ENCODE data around the gene ZNF862.

Gene ZNF862

GRCh38 chr7:149873074-149873969 lies 35.1 kb downstream of the ZNF862 start, which contains the start of gene ATP6V0E2:
Gene ATP6V0E2, plus strand, starts transcription at chr7:149873969. Its CDS starts 97 bp downstream, at chr7:149874066.
- Histone ChIP-seq H3K9me3 (ENCODE audit: control insufficient read depth in 2 of 2, low read length in 2 of 2) (no peaks in the 10 kb centered on the region), H3K27me3 (ENCODE audit: control insufficient read depth in 1 of 2, insufficient read depth in 2 of 2, low read length in 2 of 2) (no peaks in the 10 kb centered on the region), H3K4me3 (ENCODE audit: low read length in 2 of 2) (peak within 1 kb of the TSS; percentile 78 to 86), H3K27ac (ENCODE audit: low read length) (peak within 1 kb of the TSS; percentile 93), H3K4me1 (ENCODE audit: control insufficient read depth, insufficient read depth, low read length) (peaks cover 20% of the 10 kb centered on the region), H3K9ac (ENCODE audit: low read length in 2 of 2) (peak within 1 kb of the TSS; percentile 79 to 83), H3K36me3 (ENCODE audit: control insufficient read depth in 2 of 2, insufficient read depth in 2 of 2, low read length in 2 of 2) (peaks cover 3 to 4% of the 10 kb centered on the region in 2 donors)

DNA sequence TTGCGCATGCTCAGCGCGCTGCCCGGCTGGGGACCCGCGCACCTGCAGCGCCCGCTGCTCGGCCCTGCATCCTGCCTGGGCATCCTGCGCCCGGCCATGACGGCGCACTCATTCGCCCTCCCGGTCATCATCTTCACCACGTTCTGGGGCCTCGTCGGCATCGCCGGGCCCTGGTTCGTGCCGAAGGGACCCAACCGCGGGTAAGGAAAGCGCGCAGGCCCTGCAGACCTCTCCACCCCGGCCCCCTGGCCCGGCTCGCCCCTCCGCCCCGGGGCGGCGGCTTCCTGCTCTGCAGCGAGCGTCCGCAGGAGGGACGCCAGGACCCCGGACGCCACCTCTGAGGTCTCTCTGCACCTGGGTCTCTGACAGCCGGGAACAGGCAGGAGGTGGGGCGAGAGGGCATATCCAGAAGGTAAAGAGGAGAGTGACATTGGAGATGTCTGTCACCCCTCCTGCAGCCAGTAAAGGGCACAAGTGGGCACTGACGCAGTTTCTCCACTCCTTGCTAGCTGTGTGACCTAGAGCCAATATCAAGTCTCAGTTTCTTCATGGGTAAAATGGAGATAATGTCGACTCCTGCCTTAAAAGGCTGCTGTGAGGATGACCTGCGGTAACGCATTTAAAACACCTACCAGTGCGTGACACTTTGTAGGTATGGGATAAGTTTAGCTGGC lies 35.9 kb downstream of the ZNF862 start:
- Histone ChIP-seq H3K4me1 (ENCODE audit: control insufficient read depth, insufficient read depth, low read length) (peaks cover 20% of the 10 kb centered on the region), H3K9ac (ENCODE audit: low read length in 2 of 2) (peak overlapping the region; percentile 42 to 79), H3K36me3 (ENCODE audit: control insufficient read depth in 2 of 2, insufficient read depth in 2 of 2, low read length in 2 of 2) (peaks cover 3 to 6% of the 10 kb centered on the region in 2 donors), H3K27ac (ENCODE audit: low read length) (peak overlapping the region; percentile 93), H3K27me3 (ENCODE audit: control insufficient read depth in 1 of 2, insufficient read depth in 2 of 2, low read length in 2 of 2) (no peaks in the 10 kb centered on the region), H3K9me3 (ENCODE audit: control insufficient read depth in 2 of 2, low read length in 2 of 2) (no peaks in the 10 kb centered on the region), H3K4me3 (ENCODE audit: low read length in 2 of 2) (peak overlapping the region; percentile 78 to 86)

GRCh38 chr7:149874644-149875028 lies 36.5 kb downstream of the ZNF862 start:
- H3K9me3 ChIP-seq (ENCODE audit: control insufficient read depth in 2 of 2, low read length in 2 of 2), result no peaks in the 10 kb centered on the region
- peak overlapping the region; percentile 78 to 86 for H3K4me3 ChIP-seq (ENCODE audit: low read length in 2 of 2)
- peaks cover 3 to 6% of the 10 kb centered on the region in 2 donors for H3K36me3 ChIP-seq (ENCODE audit: control insufficient read depth in 2 of 2, insufficient read depth in 2 of 2, low read length in 2 of 2)
- peak overlapping the region in 1 of 2 donors; percentile 42 for H3K9ac ChIP-seq (ENCODE audit: low read length in 2 of 2)
- H3K4me1 ChIP-seq (ENCODE audit: control insufficient read depth, insufficient read depth, low read length), result peaks cover 20% of the 10 kb centered on the region
- no peaks in the 10 kb centered on the region for H3K27me3 ChIP-seq (ENCODE audit: control insufficient read depth in 1 of 2, insufficient read depth in 2 of 2, low read length in 2 of 2)
- H3K27ac ChIP-seq (ENCODE audit: low read length), result no peak overlapping the region

DNA sequence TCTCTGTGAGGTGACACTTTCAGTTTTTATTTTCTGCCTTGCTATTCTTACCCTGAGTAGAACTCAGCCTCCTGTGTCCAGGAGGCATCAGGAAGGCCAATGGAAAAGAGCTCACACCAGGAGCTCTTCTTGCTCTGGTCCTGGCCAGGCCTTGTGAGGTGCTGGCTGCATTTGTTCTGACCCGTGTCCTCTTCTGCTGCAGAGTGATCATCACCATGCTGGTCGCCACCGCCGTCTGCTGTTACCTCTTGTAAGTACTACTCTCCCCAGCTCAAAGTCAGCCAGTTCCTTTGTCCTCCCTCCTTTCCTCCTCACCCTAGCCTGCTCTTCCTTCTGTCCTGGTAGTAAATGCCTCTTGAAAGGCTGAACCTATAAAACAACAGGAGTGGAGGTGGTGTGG lies 37.2 kb downstream of the ZNF862 start:
- H3K9me3 ChIP-seq (ENCODE audit: control insufficient read depth in 2 of 2, low read length in 2 of 2), result no peaks in the 10 kb centered on the region
- peaks cover 20% of the 10 kb centered on the region for H3K4me1 ChIP-seq (ENCODE audit: control insufficient read depth, insufficient read depth, low read length)
- H3K27ac ChIP-seq (ENCODE audit: low read length), result no peak overlapping the region
- no peaks in the 10 kb centered on the region for H3K27me3 ChIP-seq (ENCODE audit: control insufficient read depth in 1 of 2, insufficient read depth in 2 of 2, low read length in 2 of 2)
- no peak overlapping the region for H3K4me3 ChIP-seq (ENCODE audit: low read length in 2 of 2)
- H3K36me3 ChIP-seq (ENCODE audit: control insufficient read depth in 2 of 2, insufficient read depth in 2 of 2, low read length in 2 of 2), result peaks cover 1 to 7% of the 10 kb centered on the region in 2 donors
- H3K9ac ChIP-seq (ENCODE audit: low read length in 2 of 2), result no peak overlapping the region

GRCh38 chr7:149877890-149878522 lies 39.8 kb downstream of the ZNF862 start:
- no peak overlapping the region for H3K4me3 ChIP-seq (ENCODE audit: low read length in 2 of 2)
- H3K4me1 ChIP-seq (ENCODE audit: control insufficient read depth, insufficient read depth, low read length), result peaks cover 27% of the 10 kb centered on the region
- H3K27ac ChIP-seq (ENCODE audit: low read length), result no peak overlapping the region
- H3K36me3 ChIP-seq (ENCODE audit: control insufficient read depth in 2 of 2, insufficient read depth in 2 of 2, low read length in 2 of 2), result peaks cover 0 to 4% of the 10 kb centered on the region in 2 donors
- H3K27me3 ChIP-seq (ENCODE audit: control insufficient read depth in 1 of 2, insufficient read depth in 2 of 2, low read length in 2 of 2), result no peaks in the 10 kb centered on the region
- H3K9ac ChIP-seq (ENCODE audit: low read length in 2 of 2), result no peak overlapping the region
- no peaks in the 10 kb centered on the region for H3K9me3 ChIP-seq (ENCODE audit: control insufficient read depth in 2 of 2, low read length in 2 of 2)

- Histone ChIP-seq H3K27ac (ENCODE audit: low read length) (no peak overlapping the region), H3K27me3 (ENCODE audit: control insufficient read depth in 1 of 2, insufficient read depth in 2 of 2, low read length in 2 of 2) (no peaks in the 10 kb centered on the region), H3K4me1 (ENCODE audit: control insufficient read depth, insufficient read depth, low read length) (peaks cover 30% of the 10 kb centered on the region), H3K9me3 (ENCODE audit: control insufficient read depth in 2 of 2, low read length in 2 of 2) (no peaks in the 10 kb centered on the region), H3K36me3 (ENCODE audit: control insufficient read depth in 2 of 2, insufficient read depth in 2 of 2, low read length in 2 of 2) (peaks cover 0 to 4% of the 10 kb centered on the region in 2 donors), H3K9ac (ENCODE audit: low read length in 2 of 2) (no peak overlapping the region), H3K4me3 (ENCODE audit: low read length in 2 of 2) (no peak overlapping the region)
Measured at GRCh38 chr7:149878523-149878921, 40.3 kb downstream of the ZNF862 start.

DNA sequence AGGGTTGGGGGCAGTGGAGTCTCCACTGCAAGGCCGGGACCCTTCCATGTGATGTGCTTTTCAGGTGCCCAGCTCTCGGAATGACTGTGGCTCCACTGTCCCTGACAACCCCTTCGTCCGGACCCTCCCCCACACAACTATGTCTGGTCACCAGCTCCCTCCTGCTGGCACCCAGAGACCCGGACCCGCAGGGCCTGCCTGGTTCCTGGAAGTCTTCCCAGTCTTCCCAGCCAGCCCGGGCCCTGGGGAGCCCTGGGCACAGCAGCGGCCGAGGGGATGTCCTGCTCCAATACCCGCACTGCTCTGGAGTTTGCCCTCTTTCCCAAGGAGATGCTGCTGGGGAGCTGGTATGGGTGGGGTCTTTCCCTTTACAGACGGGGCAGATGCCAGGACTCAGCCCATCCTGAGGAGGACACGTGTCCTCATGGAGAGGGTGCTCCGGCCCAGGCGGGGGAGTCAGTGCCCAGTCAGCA lies 41.1 kb downstream of the ZNF862 start:
- H3K4me3 ChIP-seq (ENCODE audit: low read length in 2 of 2), result no peak overlapping the region

GRCh38 chr7:149879766-149880637 lies 41.8 kb downstream of the ZNF862 start:
- Histone ChIP-seq H3K27me3 (ENCODE audit: control insufficient read depth in 1 of 2, insufficient read depth in 2 of 2, low read length in 2 of 2) (no peaks in the 10 kb centered on the region), H3K36me3 (ENCODE audit: control insufficient read depth in 2 of 2, insufficient read depth in 2 of 2, low read length in 2 of 2) (peaks cover 0 to 4% of the 10 kb centered on the region in 2 donors), H3K27ac (ENCODE audit: low read length) (no peak overlapping the region), H3K9ac (ENCODE audit: low read length in 2 of 2) (no peak overlapping the region), H3K9me3 (ENCODE audit: control insufficient read depth in 2 of 2, low read length in 2 of 2) (no peaks in the 10 kb centered on the region), H3K4me3 (ENCODE audit: low read length in 2 of 2) (no peak overlapping the region), H3K4me1 (ENCODE audit: control insufficient read depth, insufficient read depth, low read length) (peaks cover 22% of the 10 kb centered on the region)

More for the DNA sequence above, 41.1 kb downstream of the ZNF862 start:
- peaks cover 26% of the 10 kb centered on the region for H3K4me1 ChIP-seq (ENCODE audit: control insufficient read depth, insufficient read depth, low read length)
- H3K27ac ChIP-seq (ENCODE audit: low read length), result no peak overlapping the region
- H3K27me3 ChIP-seq (ENCODE audit: control insufficient read depth in 1 of 2, insufficient read depth in 2 of 2, low read length in 2 of 2), result no peaks in the 10 kb centered on the region
- H3K36me3 ChIP-seq (ENCODE audit: control insufficient read depth in 2 of 2, insufficient read depth in 2 of 2, low read length in 2 of 2), result peaks cover 0 to 4% of the 10 kb centered on the region in 2 donors
- H3K9me3 ChIP-seq (ENCODE audit: control insufficient read depth in 2 of 2, low read length in 2 of 2), result no peaks in the 10 kb centered on the region
- no peak overlapping the region for H3K9ac ChIP-seq (ENCODE audit: low read length in 2 of 2)

DNA sequence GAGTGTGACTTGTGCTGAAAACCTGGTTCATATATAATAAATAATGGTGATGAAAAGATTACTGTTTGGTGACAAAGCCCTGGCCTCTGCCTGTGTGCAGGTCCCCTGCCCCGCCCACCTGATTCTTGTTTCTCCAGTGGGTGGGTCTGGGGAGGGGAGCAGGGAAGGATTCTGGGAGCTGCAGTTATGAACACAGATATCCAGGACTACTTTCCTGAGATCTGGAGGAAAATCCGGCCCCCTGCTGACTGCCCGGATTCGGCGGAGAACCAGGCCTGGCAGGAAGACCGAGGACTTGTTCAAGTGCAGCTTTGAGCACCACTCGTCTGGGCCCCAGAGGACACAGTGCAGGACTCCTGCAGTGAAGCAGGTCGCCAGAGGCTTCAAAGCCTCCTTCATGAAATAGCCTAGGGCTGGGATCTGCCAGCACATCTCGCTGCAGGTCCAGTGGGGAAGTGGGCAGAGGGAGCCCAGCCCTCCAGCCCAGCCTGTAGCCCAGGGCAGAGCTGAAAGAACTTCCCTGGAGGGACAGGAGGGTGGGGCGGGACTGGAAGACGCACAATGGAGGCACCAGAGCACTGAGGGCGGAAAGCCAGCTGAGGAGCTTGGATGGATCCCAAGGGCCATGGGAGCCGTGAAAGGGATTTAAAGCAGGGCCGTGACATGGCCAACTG lies 42.6 kb downstream of the ZNF862 start:
- Histone ChIP-seq H3K4me1 (ENCODE audit: control insufficient read depth, insufficient read depth, low read length) (peaks cover 22% of the 10 kb centered on the region), H3K36me3 (ENCODE audit: control insufficient read depth in 2 of 2, insufficient read depth in 2 of 2, low read length in 2 of 2) (peaks cover 4 to 5% of the 10 kb centered on the region in 2 donors), H3K4me3 (ENCODE audit: low read length in 2 of 2) (no peak overlapping the region), H3K27ac (ENCODE audit: low read length) (no peak overlapping the region), H3K27me3 (ENCODE audit: control insufficient read depth in 1 of 2, insufficient read depth in 2 of 2, low read length in 2 of 2) (no peaks in the 10 kb centered on the region), H3K9me3 (ENCODE audit: control insufficient read depth in 2 of 2, low read length in 2 of 2) (no peaks in the 10 kb centered on the region), H3K9ac (ENCODE audit: low read length in 2 of 2) (no peak overlapping the region)
